Measurements from ENCODE around the gene TREM2. TPM values are rescaled to one million over a fixed set of nuclear protein-coding genes. Genes with fewer than 3 reads are reported as not detected.

TREM2 gene
- total RNA-seq, 1 donor from 2014 or later = not detected

DNA sequence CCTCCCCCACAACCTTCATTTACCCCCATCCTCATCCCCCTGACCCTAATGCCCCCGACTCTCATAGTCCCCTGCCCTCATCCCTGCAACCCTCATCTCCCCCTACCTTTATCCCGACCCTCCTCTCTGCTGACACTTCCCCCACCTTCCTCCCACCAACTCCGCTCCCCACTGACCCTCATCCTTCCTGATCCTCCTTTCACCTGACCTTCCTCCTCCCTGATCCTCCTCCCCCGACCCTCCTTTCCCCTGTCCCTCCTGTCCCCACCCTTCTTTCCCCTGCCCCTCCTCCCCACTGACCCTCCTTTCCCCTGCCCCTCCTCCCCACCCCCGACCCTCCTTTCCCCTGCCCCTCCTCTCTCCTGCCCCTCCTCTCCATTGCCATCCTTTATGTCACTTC is 31.0 kb upstream of the TREM2 start:
- no peaks in the 10 kb centered on the region for H3K79me2 ChIP-seq (ENCODE audit: insufficient read depth, low read length)
- no peak overlapping the region for H3K4me3 ChIP-seq (ENCODE audit: insufficient read depth, low read depth, low read length)
- H2AFZ ChIP-seq (ENCODE audit: low read depth, low read length) = no peak overlapping the region
- no peak for DNase-seq (ENCODE audit: low read depth)
- no peaks in the 10 kb centered on the region for H3K4me1 ChIP-seq (ENCODE audit: insufficient read depth, low read length)
- H3K4me3 Mint-ChIP-seq (ENCODE audit: unreplicated experiment) = no peak overlapping the region
- no peaks in the 10 kb centered on the region for H3K36me3 ChIP-seq (ENCODE audit: insufficient read depth, low read length)
- no peak overlapping the region for H3K27ac ChIP-seq (ENCODE audit: low read depth, low read length)
- no peak overlapping the region for H3K27ac Mint-ChIP-seq (ENCODE audit: unreplicated experiment)
- FAIRE-seq = no peak
- H3K27me3 Mint-ChIP-seq (ENCODE audit: low read depth, unreplicated experiment) = peaks cover 53% of the 10 kb centered on the region
- H4K20me1 ChIP-seq (ENCODE audit: insufficient read depth, low read length) = no peaks in the 10 kb centered on the region
- no peak overlapping the region for H3K9ac ChIP-seq (ENCODE audit: low read length)
- no peak for TF ChIP-seq EZH2 (IDR thresholded peaks at IDR 0.05; ENCODE audit: insufficient read depth, low read length)
- TF ChIP-seq, protein P1, sequence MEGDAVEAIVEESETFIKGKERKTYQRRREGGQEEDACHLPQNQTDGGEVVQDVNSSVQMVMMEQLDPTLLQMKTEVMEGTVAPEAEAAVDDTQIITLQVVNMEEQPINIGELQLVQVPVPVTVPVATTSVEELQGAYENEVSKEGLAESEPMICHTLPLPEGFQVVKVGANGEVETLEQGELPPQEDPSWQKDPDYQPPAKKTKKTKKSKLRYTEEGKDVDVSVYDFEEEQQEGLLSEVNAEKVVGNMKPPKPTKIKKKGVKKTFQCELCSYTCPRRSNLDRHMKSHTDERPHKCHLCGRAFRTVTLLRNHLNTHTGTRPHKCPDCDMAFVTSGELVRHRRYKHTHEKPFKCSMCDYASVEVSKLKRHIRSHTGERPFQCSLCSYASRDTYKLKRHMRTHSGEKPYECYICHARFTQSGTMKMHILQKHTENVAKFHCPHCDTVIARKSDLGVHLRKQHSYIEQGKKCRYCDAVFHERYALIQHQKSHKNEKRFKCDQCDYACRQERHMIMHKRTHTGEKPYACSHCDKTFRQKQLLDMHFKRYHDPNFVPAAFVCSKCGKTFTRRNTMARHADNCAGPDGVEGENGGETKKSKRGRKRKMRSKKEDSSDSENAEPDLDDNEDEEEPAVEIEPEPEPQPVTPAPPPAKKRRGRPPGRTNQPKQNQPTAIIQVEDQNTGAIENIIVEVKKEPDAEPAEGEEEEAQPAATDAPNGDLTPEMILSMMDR (IDR thresholded peaks at IDR 0.05; ENCODE audit: insufficient read depth, low read depth, low read length) = no peak
- no peak overlapping the region for H3K4me2 ChIP-seq (ENCODE audit: low read length)
- H3K9me3 ChIP-seq (ENCODE audit: insufficient read depth, low read depth, low read length) = no peaks in the 10 kb centered on the region
- no peaks in the 10 kb centered on the region for H3K36me3 Mint-ChIP-seq (ENCODE audit: low read depth, unreplicated experiment)
- H3K9me3 Mint-ChIP-seq (ENCODE audit: unreplicated experiment) = peaks cover 20% of the 10 kb centered on the region
- H3K27me3 ChIP-seq (ENCODE audit: insufficient read depth, low read length) = peaks cover 2% of the 10 kb centered on the region
- no peaks in the 10 kb centered on the region for H3K4me1 Mint-ChIP-seq (ENCODE audit: low read depth, unreplicated experiment)

- H3K27ac Mint-ChIP-seq (ENCODE audit: unreplicated experiment) = no peak overlapping the region
- no peak overlapping the region for H3K27ac ChIP-seq (ENCODE audit: low read depth, low read length)
- H3K4me1 Mint-ChIP-seq (ENCODE audit: low read depth, unreplicated experiment) = no peaks in the 10 kb centered on the region
- no peaks in the 10 kb centered on the region for H3K36me3 Mint-ChIP-seq (ENCODE audit: low read depth, unreplicated experiment)
- no peaks in the 10 kb centered on the region for H3K9me3 ChIP-seq (ENCODE audit: insufficient read depth, low read depth, low read length)
- H3K27me3 ChIP-seq (ENCODE audit: insufficient read depth, low read length) = peaks cover 2% of the 10 kb centered on the region
- H3K9ac ChIP-seq (ENCODE audit: low read length) = no peak overlapping the region
- TF ChIP-seq, protein P1 (IDR thresholded peaks at IDR 0.05; ENCODE audit: insufficient read depth, low read depth, low read length) = no peak
- no peak for TF ChIP-seq EZH2 (IDR thresholded peaks at IDR 0.05; ENCODE audit: insufficient read depth, low read length)
- no peak overlapping the region for H3K4me3 ChIP-seq (ENCODE audit: insufficient read depth, low read depth, low read length)
- peaks cover 51% of the 10 kb centered on the region for H3K27me3 Mint-ChIP-seq (ENCODE audit: low read depth, unreplicated experiment)
- no peaks in the 10 kb centered on the region for H4K20me1 ChIP-seq (ENCODE audit: insufficient read depth, low read length)
- H3K4me3 Mint-ChIP-seq (ENCODE audit: unreplicated experiment) = no peak overlapping the region
- no peak overlapping the region for H3K4me2 ChIP-seq (ENCODE audit: low read length)
- H3K9me3 Mint-ChIP-seq (ENCODE audit: unreplicated experiment) = peaks cover 25% of the 10 kb centered on the region
- H3K4me1 ChIP-seq (ENCODE audit: insufficient read depth, low read length) = no peaks in the 10 kb centered on the region
- no peak overlapping the region for H2AFZ ChIP-seq (ENCODE audit: low read depth, low read length)
- H3K79me2 ChIP-seq (ENCODE audit: insufficient read depth, low read length) = no peaks in the 10 kb centered on the region
- DNase-seq (ENCODE audit: low read depth) = no peak
- FAIRE-seq = no peak
- H3K36me3 ChIP-seq (ENCODE audit: insufficient read depth, low read length) = no peaks in the 10 kb centered on the region
These were observed 30.3 kb upstream of the TREM2 start for GRCh38 chr6:41193171-41193734.

DNA sequence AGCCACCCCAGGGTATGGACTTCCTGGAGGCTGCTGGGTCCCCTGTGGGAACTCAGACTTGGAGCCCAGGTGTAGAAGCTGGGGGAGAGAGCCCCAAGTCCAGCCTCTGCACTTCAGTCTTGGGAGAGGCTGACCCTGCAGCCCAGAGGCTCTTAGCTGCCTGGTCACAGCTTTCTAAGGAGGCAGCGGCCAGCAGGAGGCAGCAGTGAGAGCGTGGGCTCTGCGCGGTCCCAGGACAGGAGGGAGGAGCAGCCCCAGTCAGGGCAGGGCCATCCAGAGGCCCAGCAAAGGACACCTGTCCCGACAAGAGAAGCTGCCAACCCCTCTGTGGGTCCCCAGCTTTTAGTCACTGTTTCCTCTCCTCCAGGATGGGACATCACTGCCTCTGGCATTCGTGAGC is 28.7 kb upstream of the TREM2 start:
- peaks cover 2% of the 10 kb centered on the region for H3K27me3 ChIP-seq (ENCODE audit: insufficient read depth, low read length)
- H3K4me1 Mint-ChIP-seq (ENCODE audit: low read depth, unreplicated experiment) = no peaks in the 10 kb centered on the region
- H3K9me3 ChIP-seq (ENCODE audit: insufficient read depth, low read depth, low read length) = no peaks in the 10 kb centered on the region
- no peaks in the 10 kb centered on the region for H3K36me3 ChIP-seq (ENCODE audit: insufficient read depth, low read length)
- no peak for FAIRE-seq
- H2AFZ ChIP-seq (ENCODE audit: low read depth, low read length) = no peak overlapping the region
- H3K27ac Mint-ChIP-seq (ENCODE audit: unreplicated experiment) = no peak overlapping the region
- H3K27me3 Mint-ChIP-seq (ENCODE audit: low read depth, unreplicated experiment) = peaks cover 39% of the 10 kb centered on the region
- no peak overlapping the region for H3K4me2 ChIP-seq (ENCODE audit: low read length)
- H3K27ac ChIP-seq (ENCODE audit: low read depth, low read length) = no peak overlapping the region
- no peak for DNase-seq (ENCODE audit: low read depth)
- H3K4me3 ChIP-seq (ENCODE audit: insufficient read depth, low read depth, low read length) = no peak overlapping the region
- no peak for TF ChIP-seq EZH2 (IDR thresholded peaks at IDR 0.05; ENCODE audit: insufficient read depth, low read length)
- TF ChIP-seq, protein P1 (IDR thresholded peaks at IDR 0.05; ENCODE audit: insufficient read depth, low read depth, low read length) = no peak
- H3K9me3 Mint-ChIP-seq (ENCODE audit: unreplicated experiment) = peaks cover 25% of the 10 kb centered on the region
- no peaks in the 10 kb centered on the region for H3K79me2 ChIP-seq (ENCODE audit: insufficient read depth, low read length)
- H3K36me3 Mint-ChIP-seq (ENCODE audit: low read depth, unreplicated experiment) = no peaks in the 10 kb centered on the region
- H3K9ac ChIP-seq (ENCODE audit: low read length) = no peak overlapping the region
- H3K4me3 Mint-ChIP-seq (ENCODE audit: unreplicated experiment) = no peak overlapping the region
- H4K20me1 ChIP-seq (ENCODE audit: insufficient read depth, low read length) = no peaks in the 10 kb centered on the region
- H3K4me1 ChIP-seq (ENCODE audit: insufficient read depth, low read length) = no peaks in the 10 kb centered on the region

Data from astrocyte (in vitro differentiated cells and primary cell).